Liver (tissue), 3 donors: ENCODE measurements around the gene GRIP1.

Source experiments
- ATF3 ChIP-seq: IDR thresholded peaks from 2 replicates; pipeline ENCODE4 v1.6.1; 2016; ENCODE audit warnings: antibody characterized with exemption
- GABPA ChIP-seq, 2 donors: IDR thresholded peaks in 1 of 2; conservative IDR thresholded peaks in 1 of 2; 2 replicates each; pipeline ENCODE4 v1.6.1; 2016; ENCODE audit warnings: antibody characterized with exemption in 2 of 2, mild to moderate bottlenecking in 1 of 2, moderate library complexity in 1 of 2
- RAD21 ChIP-seq, 2 donors: IDR thresholded peaks; 2 replicates each; pipeline ENCODE4 v1.6.1; 2016; ENCODE audit warnings: antibody characterized with exemption in 2 of 2, mild to moderate bottlenecking in 2 of 2
- RXRA ChIP-seq, 2 donors: IDR thresholded peaks; 2 replicates each; pipeline ENCODE4 v1.6.1; 2017 to 2018; ENCODE audit warnings: antibody characterized with exemption in 2 of 2, mild to moderate bottlenecking in 1 of 2
- TAF1 ChIP-seq: conservative IDR thresholded peaks from 2 replicates; pipeline ENCODE4 v1.6.1; 2016; ENCODE audit warnings: antibody characterized with exemption, mild to moderate bottlenecking
- YY1 ChIP-seq: IDR thresholded peaks from 2 replicates; pipeline ENCODE4 v1.6.1; 2016; ENCODE audit warnings: antibody characterized with exemption, mild to moderate bottlenecking
- TF ChIP-seq, protein P1 (sequence below): fragments of 150-350 bp; IDR thresholded peaks from 2 replicates; pipeline ENCODE4 v1.5.1; 2017; ENCODE audit warnings: improper control_type of control experiment, low read depth, low read length; ENCODE audit not compliant: missing input control
- TF ChIP-seq, protein P2 (sequence below): IDR thresholded peaks from 2 replicates; pipeline ENCODE4 v1.6.1; 2016; ENCODE audit warnings: antibody characterized with exemption
- donor health status: healthy.
- donor health status: healthy.

- TF ChIP-seq, protein P1, sequence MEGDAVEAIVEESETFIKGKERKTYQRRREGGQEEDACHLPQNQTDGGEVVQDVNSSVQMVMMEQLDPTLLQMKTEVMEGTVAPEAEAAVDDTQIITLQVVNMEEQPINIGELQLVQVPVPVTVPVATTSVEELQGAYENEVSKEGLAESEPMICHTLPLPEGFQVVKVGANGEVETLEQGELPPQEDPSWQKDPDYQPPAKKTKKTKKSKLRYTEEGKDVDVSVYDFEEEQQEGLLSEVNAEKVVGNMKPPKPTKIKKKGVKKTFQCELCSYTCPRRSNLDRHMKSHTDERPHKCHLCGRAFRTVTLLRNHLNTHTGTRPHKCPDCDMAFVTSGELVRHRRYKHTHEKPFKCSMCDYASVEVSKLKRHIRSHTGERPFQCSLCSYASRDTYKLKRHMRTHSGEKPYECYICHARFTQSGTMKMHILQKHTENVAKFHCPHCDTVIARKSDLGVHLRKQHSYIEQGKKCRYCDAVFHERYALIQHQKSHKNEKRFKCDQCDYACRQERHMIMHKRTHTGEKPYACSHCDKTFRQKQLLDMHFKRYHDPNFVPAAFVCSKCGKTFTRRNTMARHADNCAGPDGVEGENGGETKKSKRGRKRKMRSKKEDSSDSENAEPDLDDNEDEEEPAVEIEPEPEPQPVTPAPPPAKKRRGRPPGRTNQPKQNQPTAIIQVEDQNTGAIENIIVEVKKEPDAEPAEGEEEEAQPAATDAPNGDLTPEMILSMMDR: no peak
- TF ChIP-seq TAF1 (no peak), ATF3 (no peak), RXRA (IDR thresholded peaks at IDR 0.05) (no peak), YY1 (no peak), RAD21 (IDR thresholded peaks at IDR 0.05) (no peak), GABPA (IDR thresholded peaks at IDR 0.05 in 1 of 2, conservative IDR thresholded peaks at IDR 0.05 in 1 of 2) (no peak)
- TF ChIP-seq, protein P2, sequence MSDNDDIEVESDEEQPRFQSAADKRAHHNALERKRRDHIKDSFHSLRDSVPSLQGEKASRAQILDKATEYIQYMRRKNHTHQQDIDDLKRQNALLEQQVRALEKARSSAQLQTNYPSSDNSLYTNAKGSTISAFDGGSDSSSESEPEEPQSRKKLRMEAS: no peak
These were observed 128.2 kb downstream of the GRIP1 start for GRCh38 chr12:66550626-66551025.
